ENCODE data around the gene SASS6.

The SASS6 gene, protein sequence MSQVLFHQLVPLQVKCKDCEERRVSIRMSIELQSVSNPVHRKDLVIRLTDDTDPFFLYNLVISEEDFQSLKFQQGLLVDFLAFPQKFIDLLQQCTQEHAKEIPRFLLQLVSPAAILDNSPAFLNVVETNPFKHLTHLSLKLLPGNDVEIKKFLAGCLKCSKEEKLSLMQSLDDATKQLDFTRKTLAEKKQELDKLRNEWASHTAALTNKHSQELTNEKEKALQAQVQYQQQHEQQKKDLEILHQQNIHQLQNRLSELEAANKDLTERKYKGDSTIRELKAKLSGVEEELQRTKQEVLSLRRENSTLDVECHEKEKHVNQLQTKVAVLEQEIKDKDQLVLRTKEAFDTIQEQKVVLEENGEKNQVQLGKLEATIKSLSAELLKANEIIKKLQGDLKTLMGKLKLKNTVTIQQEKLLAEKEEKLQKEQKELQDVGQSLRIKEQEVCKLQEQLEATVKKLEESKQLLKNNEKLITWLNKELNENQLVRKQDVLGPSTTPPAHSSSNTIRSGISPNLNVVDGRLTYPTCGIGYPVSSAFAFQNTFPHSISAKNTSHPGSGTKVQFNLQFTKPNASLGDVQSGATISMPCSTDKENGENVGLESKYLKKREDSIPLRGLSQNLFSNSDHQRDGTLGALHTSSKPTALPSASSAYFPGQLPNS

DNA sequence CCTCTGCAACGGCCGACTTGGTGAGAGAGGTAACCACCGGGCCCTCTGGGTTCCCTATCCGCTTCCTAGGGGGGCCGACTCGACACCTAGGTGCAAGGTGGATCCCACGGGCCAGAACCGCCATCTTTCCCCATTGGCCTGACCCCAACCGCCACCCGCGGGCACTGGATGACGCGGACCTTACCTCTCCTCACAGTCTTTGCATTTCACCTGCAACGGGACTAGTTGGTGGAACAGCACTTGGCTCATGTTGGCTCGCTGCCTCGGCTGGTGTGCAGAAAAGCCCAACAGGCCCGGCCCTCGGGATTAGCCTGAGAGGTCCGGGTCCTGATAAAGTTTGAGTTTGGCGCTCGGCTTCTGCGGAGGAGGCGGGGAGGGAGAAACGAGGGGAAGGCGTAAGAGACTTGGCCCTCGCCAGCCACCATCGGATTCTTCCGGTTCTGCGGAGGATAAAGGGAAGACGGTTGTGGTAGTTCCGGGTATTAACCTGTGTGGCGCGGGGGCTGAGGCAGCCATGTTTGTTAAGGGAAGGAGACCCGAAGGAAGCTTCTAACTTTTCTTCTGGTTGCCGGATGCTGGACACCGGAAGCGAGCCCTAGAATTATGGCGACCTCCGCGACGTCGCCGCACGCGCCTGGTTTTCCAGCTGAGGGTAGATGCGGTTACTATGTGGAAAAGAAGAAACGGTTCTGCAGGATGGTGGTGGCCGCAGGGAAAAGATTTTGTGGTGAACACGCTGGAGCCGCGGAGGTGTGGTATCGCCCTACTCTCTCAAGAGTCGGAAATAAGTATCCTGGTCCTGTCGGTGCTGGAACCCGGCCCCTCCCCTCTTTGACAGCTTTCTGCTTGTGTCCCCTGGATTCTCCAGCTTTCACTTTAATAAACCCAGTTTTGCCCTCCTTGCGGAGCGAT, at the start of gene SASS6, which contains the start of gene TRMT13:
SASS6 (minus strand) TSS at position 365 of the 912 bp plus-strand sequence; CDS start at position 249, 116 bp downstream.
TRMT13 (plus strand) TSS at position 598 of the 912 bp plus-strand sequence; CDS start at position 604, 6 bp downstream.
- DNase-seq (ENCODE audit: low read depth), result peak; percentile 99
- H3K4me3 ChIP-seq (ENCODE audit: low read depth, low read length), result peak within 1 kb of the TSS; percentile 93
- TF ChIP-seq, protein P1, sequence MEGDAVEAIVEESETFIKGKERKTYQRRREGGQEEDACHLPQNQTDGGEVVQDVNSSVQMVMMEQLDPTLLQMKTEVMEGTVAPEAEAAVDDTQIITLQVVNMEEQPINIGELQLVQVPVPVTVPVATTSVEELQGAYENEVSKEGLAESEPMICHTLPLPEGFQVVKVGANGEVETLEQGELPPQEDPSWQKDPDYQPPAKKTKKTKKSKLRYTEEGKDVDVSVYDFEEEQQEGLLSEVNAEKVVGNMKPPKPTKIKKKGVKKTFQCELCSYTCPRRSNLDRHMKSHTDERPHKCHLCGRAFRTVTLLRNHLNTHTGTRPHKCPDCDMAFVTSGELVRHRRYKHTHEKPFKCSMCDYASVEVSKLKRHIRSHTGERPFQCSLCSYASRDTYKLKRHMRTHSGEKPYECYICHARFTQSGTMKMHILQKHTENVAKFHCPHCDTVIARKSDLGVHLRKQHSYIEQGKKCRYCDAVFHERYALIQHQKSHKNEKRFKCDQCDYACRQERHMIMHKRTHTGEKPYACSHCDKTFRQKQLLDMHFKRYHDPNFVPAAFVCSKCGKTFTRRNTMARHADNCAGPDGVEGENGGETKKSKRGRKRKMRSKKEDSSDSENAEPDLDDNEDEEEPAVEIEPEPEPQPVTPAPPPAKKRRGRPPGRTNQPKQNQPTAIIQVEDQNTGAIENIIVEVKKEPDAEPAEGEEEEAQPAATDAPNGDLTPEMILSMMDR (conservative IDR thresholded peaks at IDR 0.05; ENCODE audit: low read depth, low read length), result no peak

DNA sequence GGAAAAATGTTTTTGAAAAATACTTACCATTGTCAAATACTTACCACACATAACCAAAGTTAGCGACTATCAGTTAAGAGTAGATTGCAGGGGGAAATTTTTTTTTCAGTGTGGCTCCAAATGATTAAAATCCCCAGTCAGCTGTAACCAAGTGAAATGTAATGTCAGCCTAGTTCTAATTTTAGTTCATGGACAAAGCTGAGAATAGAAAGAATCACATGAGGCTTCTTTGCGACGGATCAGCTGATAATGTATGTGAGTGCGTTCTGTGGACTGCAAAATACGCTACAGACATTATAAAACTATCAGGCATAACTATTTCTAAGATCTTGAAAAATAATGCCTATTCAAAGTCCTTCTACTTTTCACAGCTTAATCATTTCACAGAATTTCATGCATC, 45.4 kb upstream of the SASS6 start, which contains the start of gene LRRC39:
LRRC39 (minus strand) TSS at position 166 of the 400 bp plus-strand sequence. CDS start 9,740 bp downstream, outside the sequence.
- no peak within 1 kb of the TSS for H3K4me3 ChIP-seq (ENCODE audit: low read depth, low read length)
- TF ChIP-seq, protein P1 (conservative IDR thresholded peaks at IDR 0.05; ENCODE audit: low read depth, low read length), result no peak
- DNase-seq (ENCODE audit: low read depth), result peak; percentile 3

- TF ChIP-seq, protein P1 (conservative IDR thresholded peaks at IDR 0.05; ENCODE audit: low read depth, low read length), result no peak
- no peak overlapping the region for H3K4me3 ChIP-seq (ENCODE audit: low read depth, low read length)
- no peak for DNase-seq (ENCODE audit: low read depth)
Observed at GRCh38 chr1:100177295-100178041, 44.7 kb upstream of the SASS6 start.

DNA sequence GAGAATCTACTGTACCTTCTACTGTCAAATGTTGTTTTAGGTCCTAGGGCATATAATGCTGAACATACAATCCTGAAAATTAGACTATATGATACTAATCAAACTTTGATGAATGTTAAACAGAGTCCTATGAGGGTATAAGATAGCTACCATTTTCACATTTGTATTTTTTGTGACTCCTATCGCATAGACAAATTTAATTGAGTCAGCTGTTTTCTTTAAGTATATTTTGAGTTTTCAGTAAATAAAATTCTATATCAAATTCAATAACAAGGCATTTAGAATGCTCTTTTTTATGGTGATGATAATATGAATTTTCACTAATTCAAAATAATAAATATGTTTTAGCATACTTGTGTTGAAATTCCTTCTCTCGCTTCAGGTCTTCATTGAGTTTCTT, 35.3 kb upstream of the SASS6 start:
- TF ChIP-seq, protein P1 (conservative IDR thresholded peaks at IDR 0.05; ENCODE audit: low read depth, low read length), result no peak
- no peak overlapping the region for H3K4me3 ChIP-seq (ENCODE audit: low read depth, low read length)
- no peak for DNase-seq (ENCODE audit: low read depth)

DNA sequence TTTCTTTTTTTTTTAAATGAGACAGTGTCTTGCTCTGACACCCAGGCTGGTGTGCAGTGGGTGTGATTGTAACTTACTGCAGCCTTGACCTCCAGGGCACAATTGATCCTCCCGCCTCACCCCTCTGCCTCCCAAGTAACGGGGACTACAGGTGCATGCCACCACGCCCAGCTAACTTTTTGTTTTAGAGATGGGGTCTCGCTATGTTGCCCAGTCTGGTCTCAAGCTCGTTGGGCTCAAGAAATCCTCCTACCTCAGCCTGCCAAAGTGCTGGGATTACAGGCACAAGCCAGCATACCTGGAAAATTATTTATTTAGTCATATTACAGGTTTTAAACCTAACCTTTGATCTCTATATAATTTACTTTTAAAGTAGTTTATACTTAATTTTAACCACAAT, 32.0 kb upstream of the SASS6 start:
- no peak for DNase-seq (ENCODE audit: low read depth)
- TF ChIP-seq, protein P1 (conservative IDR thresholded peaks at IDR 0.05; ENCODE audit: low read depth, low read length), result no peak
- no peak overlapping the region for H3K4me3 ChIP-seq (ENCODE audit: low read depth, low read length)

DNA sequence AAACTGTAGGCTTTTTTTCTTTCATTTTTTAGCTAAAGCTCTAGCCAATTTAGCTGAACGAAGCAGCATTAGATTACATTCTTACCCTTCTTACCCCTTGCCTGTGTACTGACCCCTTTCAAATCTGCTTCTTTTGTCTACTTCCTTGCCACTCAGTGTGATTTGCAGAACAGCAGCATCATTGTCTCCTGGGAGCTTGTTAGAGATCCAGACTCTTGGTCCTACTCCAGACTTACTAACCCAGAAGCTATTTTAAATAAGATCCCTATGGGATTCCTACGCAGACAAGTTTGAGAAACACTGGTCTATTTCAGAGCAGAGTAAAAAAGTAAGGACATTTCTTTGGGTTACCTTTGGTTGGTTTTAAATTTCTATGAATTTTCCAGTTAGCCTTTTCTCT, 31.5 kb upstream of the SASS6 start:
- TF ChIP-seq, protein P1 (conservative IDR thresholded peaks at IDR 0.05; ENCODE audit: low read depth, low read length), result no peak
- no peak overlapping the region for H3K4me3 ChIP-seq (ENCODE audit: low read depth, low read length)
- DNase-seq (ENCODE audit: low read depth), result peak; percentile 78
